Kidney (tissue), 14 donors: ENCODE data around the gene ATAD3C. TPM values are rescaled to one million over a fixed set of nuclear protein-coding genes. Genes with fewer than 3 reads are reported as not detected.
"Not testable (repeated sequence)": the region's sequence is repeated elsewhere in the genome, so short reads cannot be mapped to it uniquely, and the experiment has no call there.

Source experiments
- DNase-seq, 5 donors: peaks; one replicate each; pipeline ENCODE4 v3.0.0-alpha.2; 2013 to 2020
- FAIRE-seq: peaks from 2 replicates; lab custom pipeline; 2012; peaks lifted over from hg19 to GRCh38; lab: Jason Lieb, UNC
- H3K27ac ChIP-seq, 2 donors: one replicate each; pipeline ENCODE4 v1.7.0; 2013; ENCODE audit warnings: low read depth in 2 of 2, low read length in 2 of 2, inconsistent platforms in 1 of 2
- H3K27me3 ChIP-seq: one replicate; pipeline ENCODE4 v1.7.1; 2013; ENCODE audit warnings: low read length, inconsistent platforms; ENCODE audit not compliant: control insufficient read depth, insufficient read depth
- H3K36me3 ChIP-seq, 3 donors: one replicate each; pipeline versions ENCODE4 v1.7.0 to v1.7.1; 2013; ENCODE audit warnings: low read length in 3 of 3, control low read depth in 1 of 3, inconsistent platforms in 1 of 3; ENCODE audit not compliant: insufficient read depth in 3 of 3, control insufficient read depth in 2 of 3
- H3K4me1 ChIP-seq, 3 donors: one replicate each; pipeline versions ENCODE4 v1.7.0 to v1.7.1; 2013; ENCODE audit warnings: low read length in 3 of 3, inconsistent platforms in 1 of 3, low read depth in 1 of 3; ENCODE audit not compliant: control insufficient read depth in 2 of 3, insufficient read depth in 2 of 3
- H3K4me3 ChIP-seq, 3 donors: one replicate each; pipeline versions ENCODE4 v1.7.0 to v1.8.1; 2013; ENCODE audit warnings: low read length in 3 of 3, control low read depth in 1 of 3, inconsistent platforms in 1 of 3
- H3K9ac ChIP-seq, 3 donors: one replicate each; pipeline versions ENCODE4 v1.7.0 to v1.7.1; 2013; ENCODE audit warnings: low read length in 3 of 3, control low read depth in 1 of 3, inconsistent platforms in 1 of 3
- H3K9me3 ChIP-seq, 3 donors: one replicate each; pipeline versions ENCODE4 v1.7.0 to v1.7.1; 2013; ENCODE audit warnings: low read length in 3 of 3, control low read depth in 1 of 3, inconsistent platforms in 1 of 3; ENCODE audit not compliant: control insufficient read depth in 2 of 3, insufficient read depth in 1 of 3
- CTCF ChIP-seq: IDR thresholded peaks from 3 replicates; pipeline ENCODE4 v1.5.1; 2012; ENCODE audit warnings: mild to moderate bottlenecking, moderate library complexity, borderline replicate concordance; ENCODE audit not compliant: insufficient read depth; ENCODE audit errors: extremely low read depth
- intact Hi-C: fragments of 100-400 bp; cut with DNase I; formaldehyde crosslinking; loops from one replicate; pipeline ENCODE4 v1.11.1; 2022
- polyA plus RNA-seq: library from polyadenylated mRNA; stranded (reverse); fragments of 350-450 nt; fragmentation: Illumina TruSeq; extraction: RNeasy Lipid Tissue Mini Kit (QIAGEN cat#74804); gene quantifications from one replicate; pipeline ENCODE4 v1.2.3, GENCODE V29; 2014; ENCODE audit warnings: low read depth, low replicate concordance; ENCODE audit not compliant: insufficient read depth
- total RNA-seq: library from RNA; stranded (reverse); fragmentation: NEBNext Ultra II Directional; extraction: Animal tissue kit (Norgen Biotek cat#: 25700); gene quantifications from one replicate; pipeline ENCODE4 v1.2.1, GENCODE V29; 2021
- donor health status: control.
- donor health status: control.
- donor health status: control.
- donor health status: control.
- donor health status: control.
- donor health status: DM: yes; HTN: yes; CAD: no.
- donor health status: Normal renal cell carcinoma (clear cell type).

ATAD3C gene
- total and polyA plus RNA-seq, 2 donors from 2014 or later: 10.0 to 14.3 TPM

- Histone ChIP-seq H3K36me3 (no peaks in the 10 kb centered on the region), H3K4me3 (no peak overlapping the region), H3K9me3 (no peaks in the 10 kb centered on the region), H3K27me3 (no peaks in the 10 kb centered on the region), H3K9ac (no peak overlapping the region), H3K4me1 (peaks cover 0 to 5% (median 0%) of the 10 kb centered on the region in 3 donors), H3K27ac (no peak overlapping the region)
- intact Hi-C loops: no loop called here
- FAIRE-seq (no peak), DNase-seq (peak in 1 of 5 donors; percentile 57)
- no peak for TF ChIP-seq CTCF
Measured at GRCh38 chr1:1411626-1412025, 37.9 kb upstream of the ATAD3C start.

- H3K27ac ChIP-seq, H3K4me1 ChIP-seq, H3K9me3 ChIP-seq, FAIRE-seq, H3K36me3 ChIP-seq, intact Hi-C loops, H3K4me3 ChIP-seq, H3K9ac ChIP-seq, H3K27me3 ChIP-seq: not testable (repeated sequence)
- peak in 1 of 5 donors; percentile 5 for DNase-seq
Measured at GRCh38 chr1:1412311-1412902, 37.1 kb upstream of the ATAD3C start.

- Histone ChIP-seq H3K36me3 (no peaks in the 10 kb centered on the region), H3K9me3 (no peaks in the 10 kb centered on the region), H3K27ac (no peak overlapping the region), H3K27me3 (no peaks in the 10 kb centered on the region), H3K9ac (no peak overlapping the region), H3K4me3 (no peak overlapping the region), H3K4me1 (peaks cover 0 to 6% (median 0%) of the 10 kb centered on the region in 3 donors)
- FAIRE-seq: no peak
- no peak for TF ChIP-seq CTCF
- intact Hi-C loops: no loop called here
- DNase-seq: peak in 1 of 5 donors; percentile 54
Measured at GRCh38 chr1:1415751-1416150, 33.7 kb upstream of the ATAD3C start.

- H3K9me3 ChIP-seq, H3K4me3 ChIP-seq, H3K9ac ChIP-seq, H3K4me1 ChIP-seq, DNase-seq, H3K27me3 ChIP-seq, H3K27ac ChIP-seq, H3K36me3 ChIP-seq, intact Hi-C loops, FAIRE-seq: not testable (repeated sequence)
Measured at GRCh38 chr1:1417396-1417795, 32.1 kb upstream of the ATAD3C start.

- FAIRE-seq, H3K9me3 ChIP-seq, H3K27me3 ChIP-seq, H3K4me3 ChIP-seq, H3K27ac ChIP-seq, intact Hi-C loops, H3K36me3 ChIP-seq, H3K4me1 ChIP-seq, H3K9ac ChIP-seq: not testable (repeated sequence)
- peak in 2 of 5 donors; percentile 37 to 44 for DNase-seq
Measured at GRCh38 chr1:1417825-1418463, 31.5 kb upstream of the ATAD3C start.
